HG03097 (cell line): ENCODE measurements around the gene CTNNA3.

ENCODE experiments used
- ATAC-seq: cut with Tn5 transposase; IDR thresholded peaks from one replicate; pipeline ENCODE4 v1.9.1; 2021; ENCODE audit not compliant: unreplicated experiment, low FRiP score

Gene CTNNA3

DNA sequence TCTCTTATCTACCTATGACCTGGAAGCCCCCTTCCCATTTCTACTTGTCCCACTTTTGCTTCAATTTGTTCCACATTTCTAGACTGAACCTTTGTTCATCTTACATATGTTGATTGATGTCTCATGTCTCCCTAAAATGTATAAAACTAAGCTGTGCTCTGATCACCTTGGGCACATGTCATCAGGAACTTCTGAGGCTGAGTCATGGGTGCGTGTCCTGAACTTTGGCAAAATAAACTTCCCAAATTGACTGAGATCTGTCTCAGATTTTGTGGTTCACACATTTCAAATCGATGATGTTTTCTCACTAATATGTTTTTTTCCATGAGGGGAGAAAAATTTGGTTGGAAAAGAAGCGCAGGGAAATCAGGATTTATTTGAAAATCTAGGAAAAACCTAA lies 1176.4 kb downstream of the CTNNA3 start:
- no peak for ATAC-seq

DNA sequence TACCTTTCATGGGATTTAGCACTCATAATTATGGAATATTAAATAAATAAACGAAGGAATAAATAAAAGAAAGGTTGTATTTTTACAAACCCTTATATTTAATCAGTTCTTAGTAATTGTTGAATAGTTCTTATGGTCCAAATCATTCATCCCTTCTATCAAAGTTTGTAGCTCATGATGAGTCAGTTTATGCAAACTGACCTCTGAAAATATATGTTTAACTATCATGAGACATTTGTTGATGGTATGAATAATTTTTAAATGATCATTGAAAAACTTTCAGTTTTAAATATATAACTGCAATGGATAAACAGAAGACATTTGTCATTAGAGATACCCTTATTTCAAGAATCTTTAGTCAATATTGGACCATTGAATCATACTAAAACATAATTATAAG lies 1181.3 kb downstream of the CTNNA3 start:
- no peak for ATAC-seq

DNA sequence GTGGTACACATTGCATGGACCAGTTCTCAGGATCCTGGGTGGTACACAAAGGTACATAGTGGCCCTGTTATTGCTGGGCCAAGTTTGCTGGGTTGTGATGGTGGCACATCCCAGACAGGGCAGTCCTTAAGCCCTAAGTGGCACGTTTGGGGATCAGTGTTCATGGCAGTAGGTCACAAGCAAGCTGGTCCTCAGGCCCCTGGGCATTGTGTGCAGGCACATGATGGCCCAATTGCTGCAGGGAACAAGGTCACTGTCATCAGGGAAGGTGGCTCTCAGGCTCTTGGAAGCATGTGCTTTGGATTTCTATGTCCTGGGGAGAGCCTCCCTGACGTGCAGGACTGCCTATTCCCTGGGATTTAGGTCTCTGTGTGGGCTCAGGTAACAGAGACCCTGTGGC lies 1182.5 kb downstream of the CTNNA3 start:
- ATAC-seq, result no peak

DNA sequence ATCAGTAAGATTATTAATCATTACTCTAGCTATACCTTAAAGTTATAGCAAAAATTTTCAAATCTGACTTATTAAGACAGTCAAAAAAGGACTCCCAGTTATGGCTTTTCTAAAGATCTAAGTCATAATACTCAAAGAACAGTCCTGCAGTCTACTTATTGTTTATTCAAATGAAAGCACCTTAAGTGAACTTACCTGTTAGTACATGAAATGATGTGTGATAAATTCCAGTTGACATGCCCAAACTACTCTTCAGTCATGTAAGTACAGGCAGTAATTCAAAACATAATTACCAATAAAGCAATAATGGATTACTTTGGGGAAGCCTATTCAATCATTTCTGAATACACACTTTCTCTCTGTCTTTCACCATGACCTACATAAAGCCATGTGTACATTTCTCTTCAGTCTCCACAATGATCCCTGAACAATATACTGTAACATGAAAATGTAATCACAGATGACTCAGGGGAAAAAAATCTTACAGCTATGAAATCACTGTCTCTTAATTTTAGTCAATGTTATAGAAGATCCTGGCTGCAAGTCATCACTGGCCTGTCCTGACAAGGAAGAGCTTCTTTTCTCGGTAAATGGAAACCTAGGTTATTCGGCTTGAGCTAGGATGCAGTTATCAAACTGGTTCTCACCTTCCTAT lies 1190.9 kb downstream of the CTNNA3 start:
- ATAC-seq, result no peak

DNA sequence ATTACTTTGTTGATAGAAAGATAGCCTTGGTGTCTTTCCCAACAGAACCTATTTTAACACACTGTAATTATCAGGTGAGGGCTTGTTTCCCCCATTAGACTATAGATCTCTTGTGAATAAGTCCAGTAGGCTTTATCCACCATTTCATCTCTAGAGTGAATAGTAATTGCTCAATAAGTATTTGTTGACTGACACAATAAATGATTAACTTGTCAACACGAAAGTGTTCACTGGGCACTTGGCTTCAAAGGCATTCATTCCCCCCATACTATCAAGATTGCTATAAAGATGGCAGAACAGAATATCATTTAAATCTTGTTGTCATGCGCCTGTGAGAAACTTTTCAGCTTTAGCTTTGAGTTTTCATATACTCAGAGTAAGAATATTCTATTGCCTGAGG lies 1194.6 kb downstream of the CTNNA3 start:
- ATAC-seq, result no peak

DNA sequence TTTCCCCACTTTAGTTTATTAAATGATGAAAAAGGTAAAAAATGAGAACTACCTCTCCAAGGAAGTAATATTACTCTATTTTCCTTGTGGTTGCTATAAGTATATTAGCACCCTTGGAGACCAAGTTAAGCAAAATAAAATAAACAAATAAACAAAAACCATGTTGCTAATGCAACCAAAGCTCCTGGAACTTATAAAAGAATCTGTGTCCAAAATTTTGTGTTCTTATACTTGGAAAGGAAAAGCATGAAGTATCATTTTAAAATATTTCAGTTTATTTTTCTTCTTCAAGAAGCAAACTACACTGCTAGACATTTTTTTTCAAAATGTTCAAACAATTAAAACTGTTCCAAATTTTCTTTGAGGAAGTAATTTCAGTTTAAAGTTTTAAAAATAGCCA lies 1212.0 kb downstream of the CTNNA3 start:
- ATAC-seq, result no peak

DNA sequence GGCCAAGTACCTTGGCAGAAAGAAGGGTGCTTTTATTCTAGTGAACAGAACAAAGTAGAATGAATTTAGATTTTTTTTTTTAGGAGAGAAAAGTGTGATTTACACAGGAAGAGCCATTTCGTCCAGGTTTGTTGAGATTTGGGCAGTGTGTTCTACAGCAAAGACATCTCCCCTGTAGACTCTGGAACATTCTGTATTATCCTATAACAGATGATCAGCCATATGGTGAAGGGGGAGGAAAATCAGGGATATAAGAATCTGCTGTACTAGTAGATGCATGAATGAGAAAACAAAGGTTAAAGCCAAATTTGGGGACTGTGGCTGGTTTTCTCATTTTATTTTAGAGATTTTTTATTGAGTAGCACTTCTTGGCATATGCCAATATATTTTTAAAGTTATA lies 1223.8 kb downstream of the CTNNA3 start:
- ATAC-seq, result no peak

DNA sequence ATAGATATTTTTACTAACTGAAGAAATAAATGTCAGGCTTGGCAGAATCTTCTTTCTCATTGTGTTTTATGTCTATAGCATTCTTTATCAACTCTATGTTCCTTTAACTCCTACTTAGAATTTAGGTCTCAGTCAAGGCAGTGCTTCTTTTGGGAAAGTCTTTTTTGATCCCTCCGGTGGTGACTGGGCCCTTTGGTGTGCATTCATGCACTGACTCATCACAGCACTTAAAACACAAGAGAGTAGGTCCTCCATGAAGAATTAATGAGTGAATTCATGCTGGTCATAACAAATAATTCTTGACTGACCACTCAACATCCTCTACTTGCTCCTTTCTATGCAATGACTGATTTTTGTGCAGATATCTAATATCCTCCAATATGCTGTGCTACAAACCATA lies 1229.0 kb downstream of the CTNNA3 start:
- no peak for ATAC-seq

DNA sequence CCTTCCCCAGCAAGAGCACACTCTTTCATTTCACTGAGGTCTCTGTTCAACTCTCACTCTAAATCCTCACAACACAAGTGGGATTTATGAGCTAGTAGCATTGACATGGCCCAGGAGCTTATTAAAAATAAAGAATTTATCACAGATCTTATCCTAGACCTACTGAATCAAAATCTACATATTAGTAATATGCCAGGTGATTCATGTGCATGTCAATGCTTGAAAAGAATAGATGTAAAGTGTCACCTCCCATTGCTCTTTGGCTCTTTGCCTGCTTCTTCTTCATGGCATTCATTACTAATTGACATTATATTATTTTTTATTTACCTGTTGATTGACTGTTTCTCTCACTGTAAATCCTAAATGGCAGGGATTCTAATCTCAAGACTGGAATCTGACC lies 1229.4 kb downstream of the CTNNA3 start:
- ATAC-seq, result no peak

DNA sequence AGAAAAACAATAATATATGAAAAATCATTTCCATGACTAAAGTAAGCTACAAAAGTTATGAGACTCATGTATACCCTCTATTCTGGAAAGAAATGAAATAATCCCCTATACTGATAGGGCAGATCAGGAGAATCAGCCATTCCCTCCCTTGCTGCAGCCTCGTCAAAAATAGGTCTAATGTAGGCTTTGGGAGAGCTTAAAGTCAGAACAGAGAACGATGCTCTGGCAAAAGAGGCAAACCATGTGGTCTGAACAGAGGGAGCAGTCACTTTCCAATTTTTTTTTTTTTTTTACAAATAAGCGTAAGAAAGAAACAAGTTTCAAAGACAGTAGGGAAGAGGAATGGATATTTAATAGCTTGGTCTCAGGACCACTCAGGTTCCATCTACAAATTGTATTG lies 1232.4 kb downstream of the CTNNA3 start:
- ATAC-seq, result no peak

DNA sequence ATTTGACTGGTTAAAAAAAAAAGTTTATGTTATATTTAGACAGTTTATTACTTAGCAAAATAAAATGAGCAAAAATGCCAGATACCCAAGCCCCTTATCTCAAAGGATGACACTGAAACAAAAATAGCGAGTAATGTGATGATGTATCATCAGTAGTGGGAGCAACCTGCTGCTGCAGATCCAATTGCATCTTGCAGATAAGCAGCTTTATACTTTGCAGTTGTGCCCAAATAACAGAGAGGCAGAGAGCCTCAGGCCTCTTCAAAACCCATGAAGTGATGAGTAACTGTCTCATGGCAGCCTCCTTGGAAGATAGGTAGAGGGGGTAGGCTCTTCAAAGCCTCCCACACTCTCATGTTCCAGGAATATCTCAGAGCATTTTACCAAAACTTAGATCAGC lies 1238.4 kb downstream of the CTNNA3 start:
- no peak for ATAC-seq

DNA sequence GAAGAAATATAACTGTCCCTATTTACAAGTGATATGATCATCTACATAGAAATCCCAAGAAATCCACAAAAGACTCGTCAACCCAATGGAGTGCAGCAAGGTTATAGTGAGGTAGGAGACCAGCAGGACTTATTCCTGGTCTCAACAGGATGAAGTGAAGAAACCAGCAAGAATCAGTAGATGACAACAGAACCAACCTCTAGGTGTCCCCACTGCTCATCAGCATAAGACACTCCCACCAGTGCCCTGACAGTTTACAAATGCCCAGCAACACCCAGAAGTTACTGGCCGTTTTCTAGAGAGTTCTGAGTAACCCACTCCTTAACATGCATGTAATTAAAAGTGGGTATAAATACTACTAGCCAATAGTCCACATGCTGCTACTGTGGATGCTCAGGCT lies 1240.7 kb downstream of the CTNNA3 start:
- ATAC-seq, result no peak

DNA sequence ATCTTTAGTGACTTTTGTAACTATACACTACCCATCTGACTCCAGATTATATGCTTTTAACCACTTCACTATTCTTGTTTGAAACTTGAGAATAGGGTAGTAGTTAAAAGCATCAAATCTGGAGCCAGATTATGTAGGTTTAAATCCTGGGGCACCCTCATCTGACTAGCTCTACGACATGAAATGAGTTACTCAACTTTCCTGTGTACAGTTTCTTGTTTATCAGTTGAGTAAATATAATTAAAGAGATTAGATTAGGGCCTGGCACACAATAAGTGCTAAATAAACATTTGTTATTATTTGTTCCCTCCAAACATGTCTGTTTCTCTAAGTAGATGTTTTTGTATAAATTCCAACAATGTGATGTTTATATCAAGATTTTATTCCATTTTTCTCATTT lies 1255.4 kb downstream of the CTNNA3 start:
- ATAC-seq, result no peak

DNA sequence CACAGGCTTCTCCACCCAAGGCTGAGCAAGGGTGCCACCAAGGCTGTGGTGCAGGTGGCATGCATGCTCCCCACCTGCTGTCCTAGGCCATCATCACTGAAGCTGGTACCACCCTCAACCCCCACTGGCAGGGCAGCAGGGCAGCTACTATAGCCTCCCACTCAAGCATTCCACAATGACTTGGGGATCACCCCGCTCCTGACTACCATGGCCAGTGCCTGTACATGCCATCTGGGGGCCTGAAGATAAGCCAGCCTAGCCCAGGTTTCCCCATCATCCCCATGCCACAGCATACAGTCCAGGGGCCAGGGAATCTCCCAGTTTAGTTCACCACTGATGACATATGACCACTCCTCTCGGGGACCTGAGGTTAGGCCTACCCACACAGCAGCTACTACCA lies 1281.1 kb downstream of the CTNNA3 start:
- ATAC-seq, result no peak

DNA sequence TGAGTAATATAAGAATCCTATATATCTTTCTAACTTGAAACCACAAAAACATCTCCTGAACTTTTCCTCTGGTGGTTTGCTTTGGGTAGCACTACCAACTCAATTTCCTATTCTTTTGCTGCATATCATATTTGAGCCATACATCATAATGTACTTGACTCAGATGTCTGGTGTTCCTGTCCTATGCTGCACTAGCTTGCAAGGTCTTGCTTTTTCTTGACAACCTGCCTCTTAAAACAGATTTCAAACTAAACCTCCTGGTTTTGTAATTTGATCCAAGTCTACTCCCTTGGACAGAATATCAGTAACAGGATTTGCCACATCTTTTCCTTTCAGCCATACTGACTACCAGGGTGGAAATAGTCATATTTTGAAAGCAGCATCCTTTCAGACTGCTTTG lies 1290.4 kb downstream of the CTNNA3 start:
- no peak for ATAC-seq

DNA sequence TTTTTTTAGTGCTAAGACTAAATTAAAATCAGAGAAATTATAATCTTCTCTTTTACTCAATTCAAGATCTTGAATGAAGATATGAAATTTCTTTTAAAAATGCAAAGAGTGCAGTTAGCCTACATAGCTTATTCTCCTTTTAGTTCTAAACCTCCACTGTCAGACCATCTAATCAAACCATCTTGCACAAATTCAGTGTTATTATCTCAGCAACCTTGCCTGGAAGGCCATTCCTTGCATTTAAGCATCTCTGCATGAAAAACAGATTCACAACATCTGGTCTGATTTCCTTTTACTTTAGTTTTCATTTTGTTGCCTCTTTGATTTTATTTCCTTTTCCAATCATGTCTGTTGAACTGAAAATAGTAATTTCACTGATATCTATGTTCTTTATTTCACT lies 1297.3 kb downstream of the CTNNA3 start:
- ATAC-seq, result no peak

DNA sequence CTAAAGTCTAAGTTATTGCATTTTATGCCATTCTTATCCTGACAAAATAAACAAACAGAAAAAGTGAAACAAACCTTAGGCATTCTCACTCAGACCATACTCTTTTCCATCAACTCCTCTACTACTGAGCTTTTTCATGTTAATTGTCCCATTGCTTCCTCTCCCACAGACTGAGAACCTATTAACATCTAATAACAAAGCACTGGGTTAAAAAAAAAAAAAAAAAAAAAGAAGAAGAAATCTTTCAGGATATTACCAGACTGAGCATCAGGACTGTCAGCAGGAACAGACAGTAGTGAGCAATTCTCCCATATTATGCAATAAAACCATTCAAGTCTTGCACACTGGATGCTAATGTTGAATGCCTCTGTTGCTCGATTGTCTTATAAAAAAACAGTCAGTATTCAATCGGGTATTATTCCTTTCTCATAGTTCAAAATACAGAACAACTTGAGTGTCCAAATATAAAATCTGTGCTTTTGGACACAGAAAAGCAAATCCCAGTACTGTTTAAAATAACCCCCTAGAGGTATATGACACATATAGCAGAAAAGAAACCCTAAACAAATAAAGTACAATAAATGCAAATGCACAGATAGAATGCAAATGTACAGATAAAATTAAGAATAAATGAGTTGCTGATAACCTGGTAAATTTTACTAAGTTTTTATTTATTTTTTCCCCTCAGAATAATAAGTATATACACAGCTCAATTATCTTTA lies 1301.5 kb downstream of the CTNNA3 start:
- ATAC-seq, result no peak

DNA sequence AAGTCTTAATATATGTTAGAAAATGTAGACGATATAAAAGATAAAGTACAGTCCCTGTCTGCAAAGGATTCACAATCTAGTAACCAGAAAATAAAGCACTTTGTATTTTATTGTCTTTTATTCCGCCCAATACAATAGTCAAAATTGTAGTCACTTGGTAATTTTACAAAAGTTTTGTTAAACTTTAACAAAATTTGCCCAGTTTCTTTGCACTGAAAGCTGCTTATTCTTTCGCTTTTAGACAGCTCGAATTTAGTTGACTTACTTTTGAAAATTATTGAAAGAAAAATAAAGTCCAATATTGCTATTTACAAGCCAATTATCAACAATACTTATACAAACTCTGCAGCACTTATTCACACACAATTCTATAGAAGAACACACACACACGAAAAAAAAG lies 1305.1 kb downstream of the CTNNA3 start:
- no peak for ATAC-seq

DNA sequence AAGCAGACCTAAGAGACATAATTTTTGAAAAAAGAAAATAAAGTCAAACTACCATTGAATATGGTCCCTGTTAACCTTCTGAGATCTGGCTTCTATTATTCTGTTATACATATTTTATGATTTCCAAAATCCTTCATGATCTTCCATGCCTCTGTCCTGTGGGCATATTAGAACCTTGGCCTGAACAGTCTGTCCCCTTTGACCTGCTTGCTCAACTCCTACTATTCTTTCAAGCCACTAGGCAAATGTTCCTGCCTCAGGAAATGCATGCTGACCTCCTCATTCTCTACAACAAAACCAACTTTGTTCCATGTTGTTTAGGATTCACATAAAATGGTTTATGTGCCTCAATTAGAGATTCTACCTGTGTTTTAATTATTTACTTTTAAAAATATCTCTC lies 1315.0 kb downstream of the CTNNA3 start:
- no peak for ATAC-seq

DNA sequence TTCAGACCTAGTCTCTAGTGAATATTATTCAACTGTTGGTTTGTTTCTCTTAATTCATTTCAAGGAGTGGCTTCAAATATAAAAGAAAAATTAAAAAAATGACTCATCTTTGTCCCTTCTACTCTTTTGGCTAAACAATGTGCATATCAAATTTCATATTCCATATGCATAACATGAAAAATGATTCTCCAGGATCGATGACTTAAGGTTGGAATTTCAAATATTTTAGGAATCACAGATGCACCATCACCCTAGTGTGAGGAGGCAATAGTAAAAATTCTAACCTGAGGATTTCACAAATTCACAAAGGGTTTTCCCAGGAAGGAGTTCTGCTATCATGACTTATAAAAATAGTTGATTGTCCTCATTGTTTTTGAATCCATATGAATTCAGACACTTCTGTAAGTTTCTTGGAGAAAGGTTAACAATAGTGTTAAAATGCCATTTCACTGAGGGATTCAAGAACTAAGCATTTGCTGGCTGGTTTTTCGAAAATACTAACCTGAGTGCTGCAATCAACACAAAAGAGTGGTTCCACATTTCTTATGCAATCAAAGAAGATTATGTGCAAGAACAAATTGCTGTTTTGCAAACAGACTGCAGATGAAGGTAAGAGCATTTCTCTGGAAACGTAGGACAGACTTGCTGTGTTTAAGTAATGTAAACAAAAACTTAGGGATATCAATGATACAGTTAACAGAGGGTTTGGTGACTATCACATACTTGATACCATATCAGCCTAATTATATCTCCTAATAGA lies 1317.7 kb downstream of the CTNNA3 start:
- no peak for ATAC-seq

DNA sequence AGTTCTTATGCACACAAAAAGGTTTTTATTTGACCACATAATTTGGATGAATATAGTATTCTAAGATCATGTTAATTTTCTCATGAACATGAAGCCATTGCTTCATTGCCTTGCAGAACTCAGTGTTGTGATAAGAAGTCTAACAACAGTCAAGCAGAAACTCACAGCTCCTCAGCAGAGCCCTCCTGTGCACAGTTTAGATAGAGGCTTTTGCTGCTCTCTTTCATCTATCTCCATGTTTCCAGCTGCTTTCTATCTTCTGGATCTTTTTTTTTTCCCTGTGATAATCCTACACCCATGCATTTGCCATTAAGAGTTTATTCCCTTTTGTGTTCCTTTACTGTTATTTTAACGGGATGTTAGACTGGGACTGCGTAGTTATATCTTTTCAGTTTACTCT lies 1327.8 kb downstream of the CTNNA3 start:
- no peak for ATAC-seq

DNA sequence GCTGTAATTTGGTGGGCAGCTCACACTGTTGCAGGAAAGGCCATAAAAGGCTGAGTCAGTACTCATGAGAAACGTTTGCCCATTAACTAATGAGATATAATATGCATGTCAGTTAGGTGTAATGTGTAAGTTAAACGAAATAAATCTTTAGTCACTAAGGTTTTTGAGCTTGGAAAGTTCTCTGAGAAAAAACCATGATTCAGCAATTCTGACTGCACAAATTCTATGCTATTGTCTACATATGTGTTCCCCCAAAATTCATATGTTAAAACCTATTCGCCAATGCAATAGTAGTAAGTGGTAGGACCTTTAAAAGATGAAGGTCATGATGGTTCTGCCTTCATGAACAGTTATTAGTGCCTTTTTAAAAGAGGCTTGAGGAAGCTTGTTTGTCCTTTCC lies 1329.8 kb downstream of the CTNNA3 start:
- ATAC-seq, result no peak
